ENCODE measurements around the gene PANK1. TPM values are rescaled to one million over a fixed set of nuclear protein-coding genes. Genes with fewer than 3 reads are reported as not detected.

Gene PANK1
- total and polyA plus RNA-seq, 2 of the 8 experiments (the other 6 are each of a cell fraction or from before 2014, with no cell fraction given), result 18.5 to 40.4 TPM

- TF ChIP-seq CHD7 (IDR thresholded peaks at IDR 0.05; ENCODE audit: insufficient replicate concordance, low read length), result no peak
- TF ChIP-seq SIX5 (IDR thresholded peaks at IDR 0.05; ENCODE audit: low read depth, low read length), result no peak
- no peak for TF ChIP-seq CBX5 (IDR thresholded peaks at IDR 0.05; ENCODE audit: low read depth, low read length)
- TF ChIP-seq JUND (IDR thresholded peaks at IDR 0.05; ENCODE audit: low read length), result no peak
- TF ChIP-seq JUN (IDR thresholded peaks at IDR 0.05; ENCODE audit: low read depth, low read length), result no peak
- TF ChIP-seq SP4 (IDR thresholded peaks at IDR 0.05; ENCODE audit: low read length), result no peak
- no peak for TF ChIP-seq CTBP2 (IDR thresholded peaks at IDR 0.05; ENCODE audit: borderline replicate concordance, insufficient read depth, insufficient read length, low read length)
- no peak for TF ChIP-seq ATF2 (IDR thresholded peaks at IDR 0.05; ENCODE audit: low read length)
- TF ChIP-seq POLR2A (IDR thresholded peaks at IDR 0.05; ENCODE audit: control extremely low read depth in 1 of 2, low read depth in 2 of 2, low read length in 2 of 2), result peak in 1 of 2 experiments; percentile 23; a peak in 1 of 3 replicates
These were observed 109.7 kb downstream of the PANK1 start, which contains the start of gene SLC16A12 (continued) for GRCh38 chr10:89535171-89536012.

All from H1 (cell line).